ENCODE measurements around the gene LGALS3BP.
A peak's percentile ranks its signal among the peaks of the same experiment; 100 is the strongest.

DNA sequence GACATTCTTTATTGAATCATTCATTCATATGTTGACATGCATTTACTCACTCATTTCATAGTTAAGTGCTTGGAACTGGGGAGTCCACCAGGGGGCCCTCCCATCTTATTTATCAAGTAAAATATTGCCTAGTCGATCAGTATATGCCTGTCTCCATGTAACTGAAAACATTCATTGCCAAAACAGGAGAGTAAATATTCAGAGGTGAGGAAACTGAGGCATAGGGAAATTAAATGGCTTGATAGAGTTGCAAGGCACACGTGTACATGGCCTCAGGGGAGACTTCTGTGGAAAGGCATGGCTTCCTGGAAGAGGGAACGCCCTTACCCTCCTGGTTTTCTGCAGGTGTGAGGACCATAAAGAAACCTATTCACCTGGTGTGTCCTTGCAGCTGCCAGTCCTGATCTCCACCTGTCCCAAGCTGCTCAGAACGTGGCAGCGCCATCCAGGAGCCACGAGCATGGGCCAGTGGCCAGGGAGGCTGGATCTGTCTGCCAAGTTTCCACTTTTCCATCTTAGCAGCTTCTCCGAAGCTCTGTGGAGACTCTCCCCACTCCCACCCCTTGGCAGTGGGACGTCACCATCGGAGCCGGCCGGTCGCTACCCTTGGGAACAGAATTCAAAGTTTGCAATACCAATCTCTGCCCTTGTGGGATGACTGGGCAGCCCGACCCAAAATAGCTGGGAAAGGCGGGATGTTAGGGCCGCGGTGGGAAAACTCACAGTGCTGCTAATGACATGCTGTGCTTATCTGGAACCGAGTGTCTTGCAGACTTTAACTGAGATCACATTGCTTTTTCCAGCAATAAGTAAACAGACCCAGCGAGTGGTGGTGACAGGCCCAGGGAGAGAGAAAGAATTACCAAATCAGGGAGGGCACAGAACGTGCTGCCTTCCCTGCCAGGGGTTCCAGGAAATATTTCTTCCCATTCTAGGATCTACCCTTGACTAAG, 40.2 kb upstream of the LGALS3BP start:
- TF ChIP-seq CTCF (IDR thresholded peaks at IDR 0.05) (peak; percentile 80), POLR2AphosphoS5 (IDR thresholded peaks at IDR 0.05; ENCODE audit: low read depth, low read length) (no peak)

Data from Panc1 (cell line).